CD4-positive, alpha-beta T cell treated with Interferon alpha-2 for 1 hour (primary cell): ENCODE data around the gene KNCN.

ENCODE experiments used
- DNase-seq, 2 donors: peaks; one replicate each; pipeline ENCODE4 v3.0.0-alpha.2; 2020 to 2022

The KNCN gene

DNA sequence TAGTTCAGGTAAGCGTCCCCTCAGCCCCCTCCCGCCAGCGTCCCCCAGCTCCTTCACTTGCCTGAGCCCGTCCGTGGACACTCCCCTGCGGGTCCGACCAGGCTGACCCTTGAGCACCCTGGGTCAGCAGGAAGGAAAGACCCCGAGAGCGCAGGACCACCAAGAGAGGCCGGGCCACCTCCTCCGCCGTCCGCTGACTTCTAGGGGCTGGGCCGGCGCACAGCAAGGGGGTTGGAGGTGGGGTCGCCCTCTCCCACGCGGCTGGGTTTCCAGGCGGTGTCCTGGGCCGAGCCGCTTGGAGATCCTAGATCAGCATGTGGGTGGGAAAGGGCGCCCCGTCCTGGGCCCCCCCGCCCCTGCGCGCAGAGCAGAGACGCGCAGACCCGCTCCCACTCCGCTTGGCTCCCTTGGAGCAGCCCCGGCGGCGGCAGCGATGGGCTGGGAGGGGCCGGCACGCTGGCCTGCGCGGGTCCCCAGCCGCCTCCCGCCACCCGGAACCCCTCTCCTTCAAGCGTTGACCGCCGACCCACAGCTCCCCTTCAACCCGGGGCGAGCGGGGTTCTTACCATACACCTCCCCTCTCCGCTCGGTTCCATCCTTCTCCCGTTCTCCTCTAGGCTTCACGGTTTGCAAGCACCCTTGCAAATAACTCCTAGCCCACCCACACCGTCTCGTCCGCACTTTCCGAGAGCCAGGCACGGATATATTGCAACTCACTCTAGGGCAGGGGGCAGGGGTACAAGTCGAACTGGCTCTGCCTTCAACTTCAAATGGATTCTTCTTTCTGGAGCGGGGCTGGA lies 7.5 kb downstream of the KNCN start:
- no peak for DNase-seq

DNA sequence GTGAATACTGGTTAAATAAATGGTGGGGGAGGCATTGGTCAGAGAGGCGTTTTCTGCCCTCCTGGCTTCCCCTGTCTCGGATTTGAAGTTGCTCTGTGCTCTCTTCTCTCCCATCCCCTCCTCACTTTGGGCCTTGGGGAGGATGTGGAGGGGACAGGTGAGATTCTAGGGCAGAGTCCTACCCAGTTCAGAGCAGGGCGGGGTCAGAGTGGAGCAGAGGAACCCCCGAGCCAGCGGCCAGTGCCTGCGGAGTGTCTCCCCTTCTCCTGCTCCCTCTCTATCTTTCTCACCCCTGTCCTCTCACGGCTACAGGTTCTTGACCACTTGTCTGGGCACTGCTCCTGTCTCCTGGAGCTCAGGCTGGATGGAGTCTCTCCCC lies 8.1 kb downstream of the KNCN start:
- no peak for DNase-seq

DNA sequence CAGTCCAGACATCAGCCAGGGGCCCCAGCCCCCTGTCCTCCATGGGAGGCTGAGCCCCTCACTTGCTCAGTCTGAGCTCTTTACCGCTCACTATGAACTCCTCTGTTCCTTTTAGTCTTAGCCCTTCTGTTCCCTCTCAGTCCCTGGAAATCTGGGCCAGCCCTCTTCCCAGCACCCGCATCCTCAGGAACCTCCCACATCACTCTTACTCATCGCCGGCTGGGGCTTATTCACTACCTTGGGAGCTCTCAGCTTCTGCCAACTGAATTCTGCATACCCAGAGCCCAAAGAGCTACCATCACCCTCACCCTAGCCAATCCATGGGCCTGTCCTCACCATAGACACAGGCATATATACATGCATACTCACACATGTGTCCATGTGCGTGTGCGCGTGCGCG lies 11.5 kb downstream of the KNCN start:
- DNase-seq, result no peak

DNA sequence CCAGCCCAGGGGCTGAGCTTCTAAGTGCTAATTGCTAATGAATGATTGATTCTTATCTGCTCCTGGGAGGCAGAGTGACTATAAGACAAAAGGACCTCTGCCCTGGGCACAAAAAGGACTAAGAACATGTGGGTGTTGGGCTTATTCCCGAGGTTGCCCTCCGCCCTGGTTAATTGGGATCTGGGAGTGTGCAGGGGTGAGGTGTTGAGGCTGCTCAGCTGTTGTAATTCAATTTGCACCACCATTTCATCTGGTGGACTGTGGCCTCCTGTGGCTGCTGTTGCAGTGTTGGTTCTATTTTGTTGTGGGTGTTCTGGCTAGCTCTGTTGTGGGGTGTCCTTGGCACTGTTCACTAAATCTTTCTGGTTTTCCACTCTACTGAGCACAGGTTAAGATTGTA lies 13.3 kb downstream of the KNCN start:
- no peak for DNase-seq

DNA sequence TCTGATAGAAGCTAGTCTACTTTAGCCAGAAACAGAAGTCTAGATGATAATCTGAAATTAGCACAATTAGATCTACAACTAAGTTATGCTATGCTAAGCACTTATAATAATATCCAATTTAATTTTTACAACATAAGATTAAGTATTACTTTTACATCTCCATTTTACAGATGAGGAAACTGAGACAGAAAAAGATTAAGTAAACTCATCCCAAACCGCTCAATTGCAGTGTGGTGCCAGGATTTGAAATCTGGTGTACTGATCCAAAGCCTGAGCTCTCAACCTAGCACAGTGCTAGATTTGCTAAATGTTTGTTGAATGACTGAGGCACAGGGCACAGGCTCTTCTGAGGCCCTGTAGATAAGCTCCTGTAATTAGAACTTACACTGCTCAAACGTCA lies 13.8 kb downstream of the KNCN start:
- DNase-seq, result no peak

DNA sequence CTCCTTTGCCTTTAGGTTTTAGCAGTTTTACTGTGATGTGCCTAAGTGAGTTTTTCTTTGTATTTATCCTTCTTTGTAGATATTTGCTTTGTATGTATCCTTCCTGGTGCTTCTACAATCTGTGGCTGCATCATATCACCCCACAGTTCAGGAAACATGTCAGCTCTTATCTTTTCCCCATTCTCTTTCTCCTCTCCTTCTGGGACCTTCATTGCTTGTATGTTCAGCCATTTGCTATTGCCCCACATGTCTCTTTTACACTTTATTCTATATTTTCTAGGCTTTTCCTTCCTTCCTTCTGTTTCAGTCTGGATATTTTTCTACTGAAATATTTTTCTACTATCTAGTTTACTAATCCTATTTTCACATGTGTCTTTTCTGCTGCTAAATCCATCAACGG lies 14.9 kb downstream of the KNCN start:
- no peak for DNase-seq

DNA sequence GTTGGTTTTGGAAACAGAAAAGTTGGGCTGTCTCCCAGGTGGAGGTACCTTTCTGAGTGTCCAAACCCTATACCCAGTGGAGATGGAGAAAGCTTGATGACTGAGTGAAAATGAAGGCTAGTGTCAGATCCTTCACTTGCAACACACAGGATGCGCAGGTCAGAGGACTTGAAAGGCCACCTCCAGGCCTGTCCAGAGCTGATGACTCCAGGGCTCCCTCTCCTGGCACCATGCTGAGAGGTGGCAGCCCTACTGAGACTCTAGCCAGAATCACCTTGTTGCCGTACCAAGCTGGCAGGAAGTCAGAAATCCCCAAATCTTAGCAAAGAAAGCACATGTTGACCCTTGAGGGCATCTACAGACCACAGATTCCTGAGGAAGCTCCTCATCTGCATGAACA lies 16.4 kb downstream of the KNCN start:
- peak in 1 of 2 donors; percentile 20 for DNase-seq

DNA sequence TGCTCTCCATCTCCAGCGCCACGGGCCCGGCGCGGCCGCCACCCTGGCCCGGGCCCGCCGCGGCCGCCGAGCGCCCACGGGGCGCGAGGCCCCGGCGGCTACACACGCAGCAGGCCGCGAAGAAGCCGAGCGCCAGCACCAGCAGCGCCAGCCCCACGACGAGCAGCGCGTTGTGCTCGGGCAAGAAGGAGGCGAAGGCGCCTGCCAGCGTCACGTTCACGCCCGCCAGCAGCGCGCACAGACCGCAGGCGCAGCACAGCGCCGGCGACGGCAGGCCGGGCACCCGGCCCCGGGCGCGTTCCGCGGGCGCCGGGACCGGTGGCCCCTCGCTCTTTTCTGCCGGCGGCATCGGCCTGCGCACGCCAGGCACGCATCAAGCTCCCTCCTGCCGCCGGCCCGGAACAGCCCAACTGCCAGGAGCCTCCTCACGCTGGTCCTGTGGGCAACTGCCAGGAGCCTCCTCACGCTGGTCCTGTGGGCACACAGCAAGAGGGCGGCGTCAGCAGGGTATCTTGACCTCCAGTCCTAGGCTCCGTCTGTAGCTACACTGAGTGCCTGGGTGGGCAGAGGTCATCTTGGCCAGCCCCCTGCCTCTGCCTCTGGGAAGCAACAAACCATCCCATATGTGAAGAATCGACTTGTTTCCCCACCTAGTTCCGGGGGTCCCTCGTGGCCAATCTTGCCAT lies 18.1 kb downstream of the KNCN start:
- peak; percentile 29 to 58 for DNase-seq

DNA sequence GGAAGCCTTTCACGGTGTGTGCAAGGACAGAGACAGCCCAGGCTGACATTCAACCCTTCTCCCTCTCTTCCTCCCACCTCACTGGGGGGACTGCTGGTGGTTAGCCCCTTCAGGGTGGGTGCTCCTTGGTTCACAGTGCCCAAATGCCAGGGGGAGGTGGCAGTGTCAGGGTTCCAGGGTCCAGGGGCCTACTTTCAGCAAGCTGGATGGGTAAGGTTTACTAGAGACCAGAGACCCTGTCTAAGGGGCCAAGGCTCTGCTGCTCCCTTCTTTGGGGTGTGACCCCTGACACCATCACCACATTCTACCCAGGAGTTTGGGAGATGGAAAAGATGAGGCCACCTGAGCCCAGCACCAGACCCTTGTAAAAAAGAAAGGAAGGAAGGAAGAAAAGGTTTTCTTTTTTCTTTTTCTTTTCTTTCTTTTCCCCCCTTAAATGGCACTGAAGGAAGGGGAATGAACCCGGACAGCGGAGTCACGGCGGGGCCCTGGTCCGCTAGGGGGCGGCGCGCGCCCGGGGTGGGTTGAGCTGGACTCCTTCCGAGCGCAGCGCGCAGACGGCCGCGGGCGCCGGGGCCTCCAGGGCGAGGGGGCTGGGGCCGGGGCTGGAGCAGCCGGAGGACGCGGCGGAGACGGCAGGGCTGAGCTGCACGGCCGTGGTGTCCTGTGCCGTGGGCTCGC lies 18.8 kb downstream of the KNCN start:
- DNase-seq, result peak; percentile 37 to 72

DNA sequence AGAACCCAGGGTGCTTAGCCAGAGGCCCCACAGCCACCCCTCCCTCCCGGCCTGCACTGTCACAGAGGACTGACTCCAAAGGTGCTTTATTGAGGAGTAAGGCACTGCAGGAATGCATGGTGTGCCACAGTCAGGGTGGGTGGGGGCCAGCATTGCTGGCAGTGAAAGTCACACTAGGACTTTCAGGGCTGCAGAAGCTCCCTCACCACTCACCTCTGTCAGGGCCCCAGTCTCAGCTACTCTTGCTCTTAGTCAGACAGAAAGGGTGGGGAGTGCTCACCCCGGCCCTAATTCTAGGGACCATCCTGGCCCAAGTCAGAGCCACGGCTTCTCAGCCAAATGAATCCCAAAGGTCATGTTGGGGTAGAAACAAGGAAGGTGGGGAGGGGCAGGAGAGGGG lies 19.4 kb downstream of the KNCN start:
- DNase-seq, result no peak

DNA sequence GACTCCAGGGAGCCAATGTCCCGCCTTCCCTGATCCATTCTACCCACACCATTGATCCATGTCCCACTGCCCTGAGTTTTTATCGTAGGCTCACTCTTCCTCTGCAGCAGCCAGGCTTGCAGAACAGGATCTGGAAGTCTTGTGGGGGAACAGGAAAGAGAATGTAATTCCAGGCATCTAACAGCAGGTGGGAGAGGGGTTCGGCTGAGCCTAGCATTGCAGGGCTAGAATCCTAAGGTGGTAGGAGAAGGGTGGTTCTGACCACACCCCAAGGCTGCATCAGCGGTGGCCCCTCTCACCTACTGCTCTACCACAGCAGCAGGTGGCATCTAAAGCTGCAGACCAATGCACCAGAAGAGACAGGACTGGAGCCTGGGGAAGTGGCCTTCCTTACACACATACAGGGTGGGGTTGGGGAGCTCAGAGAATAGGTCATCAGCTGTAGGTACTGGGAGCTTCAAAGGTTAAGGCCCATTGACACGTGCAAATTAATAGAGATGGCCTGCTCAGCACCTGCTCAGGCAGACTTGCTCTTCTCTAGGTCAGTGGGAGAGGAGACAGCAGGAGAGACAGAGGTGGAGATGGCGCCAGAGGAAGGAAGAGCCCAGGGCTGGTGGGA lies 20.5 kb downstream of the KNCN start:
- no peak for DNase-seq

DNA sequence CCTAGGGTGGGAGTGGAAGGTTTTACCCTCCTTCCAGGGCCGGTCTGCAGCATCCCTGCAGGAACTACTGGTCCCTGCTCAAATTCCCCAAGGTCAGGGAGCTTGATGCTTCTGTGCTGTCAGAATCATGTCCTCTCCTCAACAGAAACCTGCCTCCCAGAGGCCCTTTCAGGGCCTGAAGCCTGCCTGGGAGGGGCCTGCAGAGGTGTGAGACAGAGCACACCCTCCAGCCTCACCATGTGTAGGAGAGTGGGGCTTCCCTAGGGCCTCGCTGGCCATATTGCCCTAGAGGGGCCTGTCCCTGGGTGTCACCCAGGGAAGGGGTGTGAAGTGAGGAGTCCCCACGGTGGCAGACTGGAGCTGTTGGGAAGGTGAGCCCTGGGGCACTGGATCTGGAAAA lies 21.1 kb downstream of the KNCN start:
- no peak for DNase-seq

DNA sequence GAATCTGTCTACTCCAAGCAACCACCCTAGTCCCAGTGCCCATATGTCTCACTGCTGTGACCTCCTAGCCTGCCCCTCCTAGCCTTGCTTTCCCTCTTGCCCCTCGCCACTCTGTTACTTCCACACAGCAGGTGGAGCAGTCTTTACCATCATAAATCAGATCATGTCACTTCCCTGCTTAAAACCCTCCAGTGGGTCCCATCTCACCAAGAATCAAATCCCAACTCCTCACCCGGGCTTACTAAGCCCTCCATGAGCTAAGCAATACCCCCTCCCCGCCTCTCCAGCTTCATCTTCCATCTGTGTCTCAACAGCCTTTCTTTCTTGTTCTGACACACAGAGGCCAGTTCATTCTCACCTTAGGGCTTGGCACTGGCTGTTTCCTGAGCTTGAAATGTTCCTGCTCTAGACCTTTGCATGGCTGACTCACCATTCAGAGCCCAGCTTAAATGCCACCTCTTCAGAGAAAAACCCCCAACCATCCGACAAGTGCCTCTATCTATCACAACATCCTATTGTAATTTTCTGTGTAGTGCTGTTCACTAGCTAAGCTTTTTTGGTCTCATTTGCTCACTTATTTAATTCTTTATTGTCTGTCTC lies 22.3 kb downstream of the KNCN start:
- DNase-seq, result no peak

DNA sequence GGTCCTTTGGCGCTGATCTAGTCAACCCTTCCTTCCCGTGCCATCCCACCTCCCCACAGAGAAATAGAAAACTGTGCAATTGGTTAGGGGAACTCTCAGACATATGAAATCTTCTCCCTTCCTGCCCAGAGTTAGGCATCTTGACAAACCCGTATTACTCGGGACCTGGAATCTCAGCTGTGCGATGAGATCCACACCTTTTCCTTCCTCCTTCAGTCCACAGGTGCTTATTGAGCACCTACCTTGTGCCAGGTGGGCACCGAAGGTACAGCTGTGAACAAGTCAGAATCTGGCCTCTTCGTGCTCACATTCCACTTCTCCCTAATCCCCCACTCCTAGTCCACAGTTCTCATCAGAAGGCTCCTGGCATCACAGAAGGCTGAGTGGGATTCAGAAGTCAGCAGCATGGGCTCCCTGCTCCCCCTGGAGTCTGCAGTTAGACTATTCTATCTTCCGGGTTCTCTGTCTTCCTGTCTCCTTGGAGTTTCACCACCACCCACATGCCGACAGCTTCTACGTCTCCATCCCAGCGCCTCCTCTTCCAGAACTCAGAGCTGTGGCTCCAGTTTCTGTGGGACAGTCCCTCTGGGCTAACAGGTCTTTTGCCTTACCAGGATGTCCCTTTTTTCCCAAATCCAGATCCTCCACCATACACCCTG lies 23.0 kb downstream of the KNCN start:
- no peak for DNase-seq

DNA sequence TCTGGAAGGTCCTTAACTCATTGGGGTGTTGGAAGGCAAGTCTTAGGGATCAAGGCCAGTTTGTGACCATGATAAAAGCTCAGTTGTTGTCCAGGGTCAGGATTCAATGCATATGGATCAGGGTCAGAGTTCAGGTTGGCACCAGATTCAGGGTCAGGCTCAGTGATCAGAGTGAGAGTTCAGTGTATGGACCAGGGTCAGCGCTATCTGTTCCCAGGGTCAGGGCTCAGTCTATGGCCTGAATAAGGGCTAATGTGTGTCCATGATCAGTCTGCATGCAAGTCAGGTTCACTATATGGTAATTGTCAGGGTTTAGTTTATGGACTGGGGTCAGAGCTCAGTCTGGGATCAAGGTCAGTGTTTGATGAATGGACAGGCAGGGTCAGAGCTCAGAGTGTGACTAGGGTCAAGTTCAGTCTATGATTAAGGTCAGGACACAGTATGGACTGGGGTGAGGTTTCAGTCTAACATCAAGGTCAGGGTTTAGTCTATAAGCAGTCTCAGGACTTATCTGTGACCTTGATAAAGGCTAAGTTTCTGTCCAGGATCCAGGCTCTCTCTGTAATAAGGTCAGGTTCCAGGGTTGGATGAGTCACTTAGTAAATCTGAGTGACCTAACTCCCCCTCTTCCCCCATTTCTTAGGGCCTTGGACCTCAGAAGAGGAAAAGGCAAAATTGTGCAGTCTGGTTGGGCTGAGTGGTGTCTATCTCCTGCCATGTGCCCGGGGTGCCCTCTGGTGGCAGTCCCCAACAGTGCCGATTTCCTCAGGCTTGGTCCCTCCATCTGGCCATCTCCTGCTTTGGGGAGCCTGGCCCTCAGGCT lies 23.8 kb downstream of the KNCN start:
- peak; percentile 57 to 73 for DNase-seq

DNA sequence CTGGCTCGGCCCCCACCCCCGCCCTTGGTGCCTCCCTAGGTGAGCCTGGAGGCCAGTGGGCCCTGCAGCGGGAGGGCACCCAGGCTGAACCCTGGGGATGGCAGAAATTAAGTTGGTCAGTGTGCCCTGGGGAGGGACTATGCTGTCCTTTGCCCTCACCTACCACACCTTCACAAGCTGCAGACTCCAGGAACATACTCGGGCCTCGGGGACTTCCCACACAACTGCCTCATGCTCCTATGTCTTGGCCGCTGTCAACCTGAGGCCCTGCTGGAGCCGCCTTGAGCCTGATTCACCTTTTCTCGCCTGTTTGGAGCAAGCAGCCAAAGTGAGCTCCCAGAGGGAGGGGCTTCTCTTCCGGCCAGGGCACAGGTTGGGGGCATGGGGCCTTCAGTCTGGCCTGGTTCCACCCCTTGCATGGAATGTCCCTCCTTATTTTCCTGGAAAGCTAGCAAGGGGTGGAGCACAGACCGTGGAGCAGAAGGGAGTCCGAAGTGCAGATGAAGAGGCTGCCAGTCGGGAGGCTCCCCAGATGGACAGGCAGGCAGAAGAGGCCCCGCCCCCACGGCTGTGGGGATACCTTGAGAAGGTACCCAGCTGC lies 24.7 kb downstream of the KNCN start:
- no peak for DNase-seq

DNA sequence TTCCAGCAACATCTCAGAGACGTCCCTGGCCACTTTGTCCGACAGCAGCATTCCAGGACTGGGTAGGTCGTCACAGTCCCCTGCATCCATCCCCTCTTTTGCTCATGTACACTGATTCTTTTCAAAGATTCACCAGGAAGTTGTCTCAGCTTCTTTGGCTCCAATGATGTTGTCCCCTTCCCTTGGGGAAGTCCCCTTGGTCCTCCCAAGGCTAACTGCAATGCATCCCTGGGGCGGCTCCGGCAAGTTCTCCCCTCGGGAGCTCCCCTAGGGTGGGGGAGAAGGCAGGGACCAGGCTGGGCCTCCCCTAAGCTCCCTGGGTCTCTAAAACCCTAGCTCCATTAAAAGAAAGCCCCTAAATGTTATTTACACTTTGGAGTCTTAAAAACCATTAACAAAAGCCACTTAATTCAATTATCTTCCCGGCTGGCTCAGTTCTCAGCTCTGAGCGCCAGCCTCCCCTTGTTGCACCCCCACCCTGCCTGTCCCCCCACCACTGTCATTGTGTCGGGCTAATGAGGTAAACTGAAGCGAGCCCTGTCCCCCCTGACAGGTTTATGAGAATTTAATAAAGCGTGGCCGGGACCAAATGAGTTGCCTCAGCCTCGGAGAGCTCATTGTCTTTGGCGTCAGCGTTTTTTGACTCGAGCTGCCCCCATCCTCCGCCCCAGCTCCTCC lies 25.3 kb downstream of the KNCN start:
- no peak for DNase-seq

DNA sequence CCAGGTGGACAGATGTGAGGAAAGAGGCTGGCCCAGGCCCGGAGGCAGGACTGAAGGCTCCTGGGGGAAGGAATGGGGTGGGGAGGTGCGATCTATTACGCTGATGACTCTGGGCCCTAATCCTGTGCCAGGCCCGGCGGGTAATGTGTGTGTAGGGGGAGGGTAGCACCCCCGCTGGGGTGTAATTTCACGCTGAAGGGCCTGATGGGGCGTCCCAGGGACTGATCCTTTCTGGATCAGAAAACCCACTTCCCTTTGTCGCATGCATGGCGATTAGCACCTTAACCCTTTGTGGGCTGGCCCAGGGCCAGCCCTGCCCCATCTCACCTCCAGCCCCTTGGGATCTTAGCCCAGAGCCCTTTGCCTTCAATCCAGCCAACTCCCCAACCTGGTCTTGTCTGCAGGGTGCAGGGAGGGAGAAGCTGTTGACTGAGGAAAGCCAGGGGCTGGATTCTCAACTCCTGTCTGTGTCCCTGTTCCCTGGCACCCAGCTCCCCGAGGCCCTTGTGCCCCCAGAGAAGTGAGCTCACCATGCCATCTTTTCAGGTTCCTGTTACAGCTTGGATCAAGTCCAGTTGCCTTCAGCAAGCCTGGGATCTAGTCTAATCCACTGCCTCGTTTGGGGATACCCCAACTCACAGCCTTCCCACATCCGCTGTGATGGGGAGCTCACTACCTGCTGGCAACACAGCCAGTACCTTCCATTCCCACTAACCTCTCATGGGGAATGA lies 26.0 kb downstream of the KNCN start:
- no peak for DNase-seq

DNA sequence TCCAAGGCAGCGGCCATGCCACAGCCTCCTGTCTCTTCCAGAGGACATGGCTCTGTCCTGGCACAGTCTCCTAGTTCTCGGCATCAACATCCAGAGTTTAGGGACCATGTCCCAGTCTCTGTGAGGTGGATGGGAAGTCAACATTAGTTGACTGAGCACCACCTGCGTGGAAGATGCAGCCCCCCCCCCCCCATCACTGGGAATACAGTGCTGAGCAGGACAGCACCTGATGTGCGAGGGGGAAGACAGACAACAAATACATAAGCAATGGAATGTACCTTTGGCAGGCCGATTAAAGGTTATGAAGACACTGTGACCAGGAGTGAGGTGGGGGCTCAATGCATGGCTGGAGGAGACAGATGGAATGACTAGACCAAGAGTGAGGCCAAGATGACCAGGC lies 26.6 kb downstream of the KNCN start:
- DNase-seq, result no peak
